Femur (tissue), 1 donor: ENCODE data around the gene ZIC3.

Source experiments
- DNase-seq: peaks from one replicate; pipeline ENCODE4 v3.0.0-alpha.2; 2017

ZIC3 gene

GRCh38 chrX:137574102-137574783 is 8.3 kb downstream of the ZIC3 start:
- DNase-seq: no peak

DNA sequence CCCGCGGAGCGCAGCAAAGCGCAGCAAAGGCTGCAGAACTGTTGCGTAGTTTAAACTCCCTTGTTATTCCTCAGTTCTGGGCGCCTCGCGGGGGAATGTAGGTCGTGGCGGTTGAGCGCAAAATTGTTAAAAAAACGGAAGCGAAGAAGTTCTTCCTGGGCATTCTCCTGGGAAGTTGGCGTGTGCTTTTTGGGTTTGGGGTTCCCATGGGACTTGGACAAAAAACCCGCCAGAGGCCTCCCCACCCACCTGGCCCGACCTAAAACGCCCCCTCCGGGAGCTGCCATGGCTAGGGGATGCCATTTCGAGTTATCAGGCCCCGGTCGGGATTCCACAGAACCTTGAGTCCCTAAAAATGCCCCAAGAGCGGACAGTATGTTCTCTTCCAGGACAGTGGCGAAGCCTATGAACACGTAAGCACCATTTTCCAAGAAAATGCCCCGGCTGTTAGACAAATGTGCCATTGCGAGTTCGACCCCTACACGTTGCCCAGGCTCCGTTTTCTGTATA is 8.9 kb downstream of the ZIC3 start:
- DNase-seq: no peak

DNA sequence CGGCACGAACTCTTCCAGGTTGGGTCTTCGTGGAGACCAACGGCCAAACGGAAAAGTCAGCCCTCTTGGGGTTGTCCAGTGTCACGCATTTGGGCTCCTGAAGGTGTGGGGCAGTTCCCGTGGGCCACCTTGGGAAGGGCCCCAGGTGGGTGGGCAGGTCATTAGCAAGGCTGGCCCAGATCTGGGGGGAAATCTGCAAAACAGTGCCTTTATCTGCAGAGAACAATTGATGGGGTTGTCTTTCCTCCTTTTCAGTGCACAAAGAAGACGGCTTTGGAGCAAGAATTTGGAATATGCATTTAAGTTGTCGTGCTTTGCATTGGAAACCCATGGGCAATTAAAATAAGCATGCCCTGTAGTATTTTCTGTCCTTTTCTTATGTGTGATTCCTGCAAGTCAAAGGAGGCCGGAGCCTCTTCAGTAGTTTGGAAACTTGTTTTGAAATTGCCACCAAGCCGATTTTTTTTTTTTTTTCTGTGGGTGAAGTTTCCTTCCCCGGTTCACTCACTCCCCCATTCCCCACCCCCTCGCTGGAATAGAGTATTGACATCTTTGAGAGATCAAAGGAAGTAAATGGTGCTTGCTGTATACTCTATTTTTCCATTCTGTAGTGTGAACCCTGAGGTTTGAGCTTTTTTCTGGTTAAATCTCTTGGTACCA is 9.8 kb downstream of the ZIC3 start:
- no peak for DNase-seq

GRCh38 chrX:137587151-137587550 is 21.2 kb downstream of the ZIC3 start:
- no peak for DNase-seq

DNA sequence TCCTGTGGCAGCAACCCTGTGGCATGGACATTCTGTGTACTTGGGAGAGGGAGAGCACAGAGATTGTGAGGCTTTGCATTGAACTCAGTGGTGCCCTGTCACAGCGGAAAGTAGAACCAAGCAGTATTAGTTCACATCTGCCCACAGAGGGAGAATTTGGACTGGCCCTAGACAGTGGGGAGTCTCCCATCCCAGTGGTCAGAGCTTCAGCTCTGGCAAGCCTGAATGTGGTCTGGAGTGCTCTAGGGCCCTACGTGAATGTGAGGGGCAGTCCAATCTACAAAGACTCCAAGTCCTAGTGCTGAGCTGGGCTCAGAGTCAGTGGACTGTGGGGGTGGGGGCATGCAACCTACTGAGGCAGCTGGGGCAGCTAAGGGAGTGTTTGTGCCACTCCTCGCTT is 34.8 kb downstream of the ZIC3 start:
- no peak for DNase-seq
